Thyroid gland (tissue), 4 donors: ENCODE results near the gene KRT32. TPM values are rescaled to one million over a fixed set of nuclear protein-coding genes. Genes with fewer than 3 reads are reported as not detected.

Experiments used
- DNase-seq, 2 donors: peaks; one replicate each; pipeline ENCODE4 v3.0.0-alpha.2; 2019
- H3K27ac ChIP-seq, 3 donors: fragments of 200-600 bp; sonication (generic); 1 replicate in 2 of 3; 2 replicates in 1 of 3; pipeline ENCODE4 v1.5.1; 2016 to 2019; ENCODE audit warnings: mild to moderate bottlenecking in 1 of 3, moderate library complexity in 1 of 3
- H3K27me3 ChIP-seq: fragments of 200-600 bp; sonication (generic); one replicate; pipeline ENCODE4 v1.5.1; 2019
- H3K36me3 ChIP-seq, 2 donors: fragments of 200-600 bp; sonication (generic); one replicate each; pipeline ENCODE4 v1.5.1; 2016 to 2019
- H3K4me1 ChIP-seq, 2 donors: fragments of 200-600 bp; sonication (generic); one replicate each; pipeline ENCODE4 v1.5.1; 2017 to 2019
- H3K4me3 ChIP-seq, 3 donors: fragments of 200-600 bp; sonication (generic); replicated peaks in 1 of 3; 1 replicate in 2 of 3; 2 replicates in 1 of 3; pipeline ENCODE4 v1.5.1; 2016; ENCODE audit warnings: mild to moderate bottlenecking in 1 of 3
- H3K9me3 ChIP-seq: fragments of 200-600 bp; sonication (generic); one replicate; pipeline ENCODE4 v1.5.1; 2017
- POLR2A ChIP-seq, 2 donors: fragments of 450-650 bp; IDR thresholded peaks; one replicate each; pipeline ENCODE4 v1.6.1; 2017; ENCODE audit warnings: antibody characterized with exemption in 2 of 2, mild to moderate bottlenecking in 2 of 2, moderate library complexity in 1 of 2
- WGBS, 2 donors: methylation state at CpG; one replicate each; pipeline ENCODE4 v1.1.5; 2017; 5-methylcytosine and 5-hydroxymethylcytosine counted together
- intact Hi-C: fragments of 100-400 bp; cut with DNase I; formaldehyde crosslinking; loops from one replicate; pipeline ENCODE4 v1.15.1; 2023
- total RNA-seq, 4 donors: library from RNA; depleted of rRNA; stranded (reverse); fragments of >200 nt; gene quantifications; one replicate each; pipeline ENCODE4 v1.2.3, GENCODE V29; 2016
- TF ChIP-seq, protein P1 (sequence below), 6 experiments: fragments of 200-600 bp in 3 of 6; fragments of 450-650 bp in 3 of 6; sonication (generic) in 3 of 6; IDR thresholded peaks; one replicate each; pipeline ENCODE4 v1.5.1; 2016 to 2019; ENCODE audit warnings: antibody characterized with exemption in 6 of 6, mild to moderate bottlenecking in 2 of 6, inconsistent platforms in 1 of 6, moderate library complexity in 1 of 6

KRT32 gene
- total RNA-seq, 4 donors from 2014 or later: not detected

DNA sequence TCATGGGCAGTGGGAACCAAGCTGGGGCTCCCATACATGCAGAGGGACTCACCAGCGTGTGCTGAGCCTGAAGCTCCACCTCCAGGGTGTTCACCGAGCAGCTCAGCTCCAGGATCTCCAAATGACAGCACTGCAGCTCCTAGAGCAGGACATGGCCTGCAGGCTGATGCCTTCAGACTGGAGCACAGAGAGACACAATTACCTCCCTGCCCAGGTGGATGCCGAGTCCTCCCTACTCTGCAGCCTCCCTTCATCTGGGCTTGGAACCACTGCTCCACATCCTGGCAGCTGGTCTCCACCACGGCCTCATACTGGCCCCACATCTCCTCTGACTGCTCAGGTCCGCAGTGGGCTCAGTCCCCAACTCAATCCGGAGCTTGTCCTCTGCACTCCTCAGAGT is 18.2 kb downstream of the KRT32 start:
- Histone ChIP-seq H3K36me3 (no peaks in the 10 kb centered on the region), H3K4me1 (no peaks in the 10 kb centered on the region), H3K27ac (no peak overlapping the region), H3K9me3 (no peaks in the 10 kb centered on the region), H3K4me3 (no peak overlapping the region), H3K27me3 (no peaks in the 10 kb centered on the region)
- TF ChIP-seq POLR2A (IDR thresholded peaks at IDR 0.05): no peak
- TF ChIP-seq, protein P1, sequence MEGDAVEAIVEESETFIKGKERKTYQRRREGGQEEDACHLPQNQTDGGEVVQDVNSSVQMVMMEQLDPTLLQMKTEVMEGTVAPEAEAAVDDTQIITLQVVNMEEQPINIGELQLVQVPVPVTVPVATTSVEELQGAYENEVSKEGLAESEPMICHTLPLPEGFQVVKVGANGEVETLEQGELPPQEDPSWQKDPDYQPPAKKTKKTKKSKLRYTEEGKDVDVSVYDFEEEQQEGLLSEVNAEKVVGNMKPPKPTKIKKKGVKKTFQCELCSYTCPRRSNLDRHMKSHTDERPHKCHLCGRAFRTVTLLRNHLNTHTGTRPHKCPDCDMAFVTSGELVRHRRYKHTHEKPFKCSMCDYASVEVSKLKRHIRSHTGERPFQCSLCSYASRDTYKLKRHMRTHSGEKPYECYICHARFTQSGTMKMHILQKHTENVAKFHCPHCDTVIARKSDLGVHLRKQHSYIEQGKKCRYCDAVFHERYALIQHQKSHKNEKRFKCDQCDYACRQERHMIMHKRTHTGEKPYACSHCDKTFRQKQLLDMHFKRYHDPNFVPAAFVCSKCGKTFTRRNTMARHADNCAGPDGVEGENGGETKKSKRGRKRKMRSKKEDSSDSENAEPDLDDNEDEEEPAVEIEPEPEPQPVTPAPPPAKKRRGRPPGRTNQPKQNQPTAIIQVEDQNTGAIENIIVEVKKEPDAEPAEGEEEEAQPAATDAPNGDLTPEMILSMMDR (IDR thresholded peaks at IDR 0.05): no peak
- 89 to 91% methylated on average over 5 to 6 of the region's 6 CpGs for WGBS, 2 donors
- DNase-seq: no peak
- intact Hi-C loops: no loop called here

DNA sequence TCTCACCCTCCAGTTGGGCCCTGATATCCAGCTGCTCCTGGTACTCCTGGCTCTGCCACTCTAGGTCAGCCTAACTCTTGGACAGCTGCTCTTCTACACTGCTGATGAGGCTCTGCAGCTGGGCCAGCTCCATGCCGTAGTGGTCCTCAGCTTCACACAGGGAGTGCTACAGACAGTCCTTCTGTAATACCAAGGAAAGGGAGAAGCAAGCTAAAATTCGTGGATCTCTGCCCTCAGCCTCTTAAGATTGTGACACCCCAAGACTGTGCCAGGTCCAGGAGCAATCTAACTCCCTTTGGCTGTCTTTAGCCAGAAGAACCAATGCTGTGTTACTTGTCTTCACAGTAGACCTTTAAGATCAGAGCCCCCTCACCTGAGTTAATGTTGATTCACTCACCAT is 18.7 kb downstream of the KRT32 start:
- no peak for DNase-seq
- no peak overlapping the region for H3K27ac ChIP-seq
- no peak for TF ChIP-seq POLR2A (IDR thresholded peaks at IDR 0.05)
- TF ChIP-seq, protein P1 (IDR thresholded peaks at IDR 0.05): no peak
- no peaks in the 10 kb centered on the region for H3K9me3 ChIP-seq
- H3K4me3 ChIP-seq: no peak overlapping the region
- WGBS, 2 donors: 68 to 69% methylated on average over 2 of the region's 2 CpGs
- H3K36me3 ChIP-seq: no peaks in the 10 kb centered on the region
- no peaks in the 10 kb centered on the region for H3K4me1 ChIP-seq
- no peaks in the 10 kb centered on the region for H3K27me3 ChIP-seq
- intact Hi-C loops: no loop called here

GRCh38 chr17:41446806-41447205 is 20.4 kb downstream of the KRT32 start:
- Histone ChIP-seq H3K4me3 (no peak overlapping the region), H3K4me1 (no peaks in the 10 kb centered on the region), H3K9me3 (no peaks in the 10 kb centered on the region), H3K27me3 (no peaks in the 10 kb centered on the region), H3K27ac (no peak overlapping the region), H3K36me3 (no peaks in the 10 kb centered on the region)
- intact Hi-C loops: no loop called here
- 59 to 68% methylated on average over 2 of the region's 2 CpGs for WGBS, 2 donors
- DNase-seq: no peak
- TF ChIP-seq, protein P1 (IDR thresholded peaks at IDR 0.05): no peak
- TF ChIP-seq POLR2A (IDR thresholded peaks at IDR 0.05): no peak

DNA sequence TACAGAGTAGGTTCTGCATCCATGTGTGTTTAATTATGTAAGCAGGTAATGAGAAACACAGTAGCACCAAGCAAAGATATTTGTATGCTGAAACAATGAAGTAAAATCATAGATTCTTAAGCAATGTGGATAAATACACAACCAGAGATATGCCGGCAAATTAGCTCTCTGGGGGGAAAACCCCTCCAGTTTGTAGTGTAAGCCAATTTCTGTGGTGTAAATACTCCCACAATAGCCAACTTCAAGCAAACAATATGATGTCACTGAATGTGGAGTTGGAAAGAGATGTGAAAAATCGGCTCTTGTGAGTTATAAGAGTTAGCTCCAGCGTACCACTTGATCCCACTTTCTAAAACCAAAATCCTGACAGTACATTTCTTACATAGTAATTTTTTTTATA is 22.5 kb downstream of the KRT32 start:
- Histone ChIP-seq H3K36me3 (no peaks in the 10 kb centered on the region), H3K4me1 (no peaks in the 10 kb centered on the region), H3K27ac (no peak overlapping the region), H3K9me3 (no peaks in the 10 kb centered on the region), H3K27me3 (no peaks in the 10 kb centered on the region), H3K4me3 (no peak overlapping the region)
- WGBS, 2 donors: 56 to 60% methylated on average over 3 of the region's 3 CpGs
- no peak for TF ChIP-seq POLR2A (IDR thresholded peaks at IDR 0.05)
- TF ChIP-seq, protein P1 (IDR thresholded peaks at IDR 0.05): no peak
- no peak for DNase-seq
- intact Hi-C loops: no loop called here

GRCh38 chr17:41444186-41444585 is 23.0 kb downstream of the KRT32 start:
- no peak for DNase-seq
- Histone ChIP-seq H3K4me1 (no peaks in the 10 kb centered on the region), H3K27ac (no peak overlapping the region), H3K27me3 (no peaks in the 10 kb centered on the region), H3K4me3 (no peak overlapping the region), H3K36me3 (no peaks in the 10 kb centered on the region), H3K9me3 (no peaks in the 10 kb centered on the region)
- intact Hi-C loops: no loop called here
- no peak for TF ChIP-seq POLR2A (IDR thresholded peaks at IDR 0.05)
- TF ChIP-seq, protein P1 (IDR thresholded peaks at IDR 0.05): no peak
- WGBS, 2 donors: 63 to 92% methylated on average over 1 of the region's 1 CpG
